Adrenal gland (tissue), 12 donors: ENCODE data around the gene ACSL6. TPM values are rescaled to one million over a fixed set of nuclear protein-coding genes. Genes with fewer than 3 reads are reported as not detected.
"Not testable (repeated sequence)": the region's sequence is repeated elsewhere in the genome, so short reads cannot be mapped to it uniquely, and the experiment has no call there.

Source experiments
- DNase-seq, 7 donors: peaks; one replicate each; pipeline ENCODE4 v3.0.0-alpha.2; 2019 to 2020
- H3K27ac ChIP-seq, 5 donors: fragments of 200-600 bp; sonication (generic) in 4 of 5; 1 replicate in 3 of 5; 2 replicates in 2 of 5; pipeline versions ENCODE4 v1.5.1 to v1.8.0; 2016 to 2020; ENCODE audit warnings: mild to moderate bottlenecking in 1 of 5
- H3K27me3 ChIP-seq: fragments of 200-600 bp; 2 replicates; pipeline ENCODE4 v1.8.0; 2021
- H3K36me3 ChIP-seq, 2 donors: fragments of 200-600 bp; replicated peaks in 1 of 2; 1 replicate in 1 of 2; 2 replicates in 1 of 2; pipeline versions ENCODE4 v1.5.1 to v1.8.0; 2018 to 2022
- H3K4me1 ChIP-seq, 2 donors: fragments of 200-600 bp; replicated peaks in 1 of 2; 1 replicate in 1 of 2; 2 replicates in 1 of 2; pipeline versions ENCODE4 v1.5.1 to v1.8.0; 2018 to 2021
- H3K4me3 ChIP-seq, 4 donors: fragments of 200-600 bp; sonication (generic) in 3 of 4; one replicate each; pipeline ENCODE4 v1.5.1; 2016 to 2018
- H3K9me3 ChIP-seq, 3 donors: fragments of 200-600 bp; sonication (generic) in 1 of 3; replicated peaks in 1 of 3; 1 replicate in 2 of 3; 2 replicates in 1 of 3; pipeline versions ENCODE4 v1.5.1 to v1.8.0; 2016 to 2021
- POLR2A ChIP-seq, 2 donors: fragments of 450-650 bp; IDR thresholded peaks; one replicate each; pipeline ENCODE4 v1.6.1; 2017; ENCODE audit warnings: antibody characterized with exemption in 2 of 2, mild to moderate bottlenecking in 2 of 2, moderate library complexity in 1 of 2
- WGBS, 4 donors: extraction: QIAGEN DNeasy Blood & Tissue Kit in 2 of 4; methylation state at CpG; one replicate each; pipeline versions ENCODE4 v1.1.5 to v1.1.7; 2013 to 2017; 5-methylcytosine and 5-hydroxymethylcytosine counted together
- intact Hi-C, 2 donors: fragments of 100-400 bp; cut with DNase I; formaldehyde crosslinking; loops; one replicate each; pipeline versions ENCODE4 v1.14.1 to v1.15.0; 2022 to 2023
- polyA plus RNA-seq, 3 donors: library from polyadenylated mRNA; stranded (reverse); fragments of 200-250 nt in 2 of 3; fragments of 350-450 nt in 1 of 3; fragmentation: Illumina TruSeq in 1 of 3; extraction: RNeasy Lipid Tissue Mini Kit (QIAGEN cat#74804) in 1 of 3; gene quantifications; one replicate each; pipeline ENCODE4 v1.2.3, GENCODE V29; 2013 to 2014
- total RNA-seq, 9 donors: library from RNA; depleted of rRNA in 4 of 9; stranded (reverse); fragments of >200 nt in 4 of 9; fragments of 120-200 nt in 1 of 9; fragmentation: NEBNext Ultra II Directional in 1 of 9; extraction: Animal tissue kit (Norgen Biotek cat#: 25700) in 1 of 9; gene quantifications; one replicate each; pipeline versions ENCODE4 v1.1.0 to v1.2.4, GENCODE V29; 2013 to 2023
- TF ChIP-seq, protein P1 (sequence below), 6 experiments: fragments of 450-650 bp in 4 of 6; fragments of 200-600 bp in 2 of 6; sonication (generic) in 1 of 6; IDR thresholded peaks; 1 replicate in 5 of 6; 2 replicates in 1 of 6; pipeline versions ENCODE4 v1.5.1 to v1.8.0; 2016 to 2021; ENCODE audit warnings: antibody characterized with exemption in 6 of 6, mild to moderate bottlenecking in 2 of 6, moderate library complexity in 1 of 6
- donor health status: healthy with polysubstance abuse.
- donor health status: Bipolar disorder and iron deficiency.
- donor health status: DM: yes; HTN: yes; CAD: no.
- donor health status: DM: no; HTN: no; CAD: no.
- donor health status: DM: no; HTN: no; CAD: no.
- donor health status: DM: yes; HTN: yes; CAD: no.

ACSL6 gene
- total and polyA plus RNA-seq, 12 donors: 2.5 to 14.5 (median 7.2) TPM

DNA sequence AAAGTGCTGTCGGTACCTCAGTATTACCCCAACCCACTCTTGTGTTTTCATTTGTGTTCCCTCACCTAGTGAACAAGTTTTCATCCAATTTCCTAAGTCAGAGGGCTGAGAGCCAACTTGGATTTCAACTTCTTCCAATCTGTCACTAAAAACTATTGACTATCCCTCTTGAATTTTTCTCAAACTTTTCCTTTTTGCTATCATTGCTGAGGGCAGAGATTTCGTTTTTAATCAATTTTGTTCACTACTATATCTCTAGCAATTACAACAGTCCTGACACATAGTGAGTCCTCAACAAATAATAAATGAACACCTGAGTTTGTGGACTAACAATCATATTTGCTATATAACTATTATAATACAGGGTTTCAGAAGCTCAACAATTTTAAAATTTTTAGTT is 95.0 kb downstream of the ACSL6 start:
- no peaks in the 10 kb centered on the region for H3K36me3 ChIP-seq
- no peaks in the 10 kb centered on the region for H3K9me3 ChIP-seq
- H3K27me3 ChIP-seq: no peaks in the 10 kb centered on the region
- WGBS, 4 donors: 47 to 61% (median 55%) methylated on average over 2 of the region's 2 CpGs
- TF ChIP-seq POLR2A (IDR thresholded peaks at IDR 0.05): no peak
- TF ChIP-seq, protein P1, sequence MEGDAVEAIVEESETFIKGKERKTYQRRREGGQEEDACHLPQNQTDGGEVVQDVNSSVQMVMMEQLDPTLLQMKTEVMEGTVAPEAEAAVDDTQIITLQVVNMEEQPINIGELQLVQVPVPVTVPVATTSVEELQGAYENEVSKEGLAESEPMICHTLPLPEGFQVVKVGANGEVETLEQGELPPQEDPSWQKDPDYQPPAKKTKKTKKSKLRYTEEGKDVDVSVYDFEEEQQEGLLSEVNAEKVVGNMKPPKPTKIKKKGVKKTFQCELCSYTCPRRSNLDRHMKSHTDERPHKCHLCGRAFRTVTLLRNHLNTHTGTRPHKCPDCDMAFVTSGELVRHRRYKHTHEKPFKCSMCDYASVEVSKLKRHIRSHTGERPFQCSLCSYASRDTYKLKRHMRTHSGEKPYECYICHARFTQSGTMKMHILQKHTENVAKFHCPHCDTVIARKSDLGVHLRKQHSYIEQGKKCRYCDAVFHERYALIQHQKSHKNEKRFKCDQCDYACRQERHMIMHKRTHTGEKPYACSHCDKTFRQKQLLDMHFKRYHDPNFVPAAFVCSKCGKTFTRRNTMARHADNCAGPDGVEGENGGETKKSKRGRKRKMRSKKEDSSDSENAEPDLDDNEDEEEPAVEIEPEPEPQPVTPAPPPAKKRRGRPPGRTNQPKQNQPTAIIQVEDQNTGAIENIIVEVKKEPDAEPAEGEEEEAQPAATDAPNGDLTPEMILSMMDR (IDR thresholded peaks at IDR 0.05): no peak
- H3K4me3 ChIP-seq: no peak overlapping the region
- H3K27ac ChIP-seq: no peak overlapping the region
- H3K4me1 ChIP-seq: no peaks in the 10 kb centered on the region
- intact Hi-C loops: no loop called here
- no peak for DNase-seq

DNA sequence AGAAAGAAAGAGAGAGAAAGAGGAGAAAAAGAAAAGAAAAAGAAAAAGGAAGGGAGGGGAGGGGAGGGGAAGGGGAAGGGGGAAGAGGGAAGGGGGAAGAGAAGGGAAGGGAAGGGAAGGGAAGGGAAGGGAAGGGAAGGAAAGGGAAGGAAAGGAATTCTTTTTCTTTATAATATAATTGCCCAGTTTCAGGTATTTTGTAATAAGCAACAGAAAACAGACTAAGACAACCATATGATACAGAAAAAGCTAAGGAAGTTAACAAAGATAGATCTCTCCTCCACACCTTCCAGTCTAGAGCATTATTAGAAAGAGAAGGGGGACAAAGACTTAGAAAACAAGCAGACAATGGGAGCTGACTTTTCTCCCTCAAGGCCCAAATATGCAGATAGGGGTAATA is 97.0 kb downstream of the ACSL6 start:
- H3K9me3 ChIP-seq: no peaks in the 10 kb centered on the region
- no peaks in the 10 kb centered on the region for H3K36me3 ChIP-seq
- no peak for TF ChIP-seq POLR2A (IDR thresholded peaks at IDR 0.05)
- TF ChIP-seq, protein P1 (IDR thresholded peaks at IDR 0.05): no peak
- no peak overlapping the region for H3K27ac ChIP-seq
- no peak overlapping the region for H3K4me3 ChIP-seq
- H3K4me1 ChIP-seq: no peaks in the 10 kb centered on the region
- intact Hi-C loops: no loop called here
- H3K27me3 ChIP-seq: no peaks in the 10 kb centered on the region
- no peak for DNase-seq

DNA sequence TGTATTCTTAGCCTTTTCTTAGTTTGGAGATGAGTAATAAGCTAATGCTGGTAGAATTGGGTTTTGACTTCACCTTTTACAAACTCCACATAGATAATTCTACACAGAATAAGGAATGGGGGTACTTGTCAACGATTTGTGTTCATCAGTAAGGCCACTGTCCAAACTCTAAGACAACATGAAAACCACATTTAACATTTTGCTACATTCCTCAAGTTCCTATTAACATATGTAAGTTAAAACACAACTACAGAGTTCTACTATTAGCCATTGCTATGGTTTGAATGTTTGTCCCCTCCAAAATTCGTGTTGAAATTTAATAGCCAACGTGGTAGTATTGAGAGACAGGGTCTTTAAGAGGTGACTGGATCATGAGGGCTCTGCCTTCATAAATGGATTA is 97.9 kb downstream of the ACSL6 start:
- Histone ChIP-seq H3K27me3 (no peaks in the 10 kb centered on the region), H3K27ac (no peak overlapping the region), H3K9me3 (no peaks in the 10 kb centered on the region), H3K4me1 (no peaks in the 10 kb centered on the region), H3K4me3 (no peak overlapping the region), H3K36me3 (no peaks in the 10 kb centered on the region)
- TF ChIP-seq, protein P1 (IDR thresholded peaks at IDR 0.05): no peak
- TF ChIP-seq POLR2A (IDR thresholded peaks at IDR 0.05): no peak
- no peak for DNase-seq
- intact Hi-C loops: no loop called here
- WGBS, 4 donors: 31 to 57% (median 48%) methylated on average over 3 of the region's 3 CpGs

DNA sequence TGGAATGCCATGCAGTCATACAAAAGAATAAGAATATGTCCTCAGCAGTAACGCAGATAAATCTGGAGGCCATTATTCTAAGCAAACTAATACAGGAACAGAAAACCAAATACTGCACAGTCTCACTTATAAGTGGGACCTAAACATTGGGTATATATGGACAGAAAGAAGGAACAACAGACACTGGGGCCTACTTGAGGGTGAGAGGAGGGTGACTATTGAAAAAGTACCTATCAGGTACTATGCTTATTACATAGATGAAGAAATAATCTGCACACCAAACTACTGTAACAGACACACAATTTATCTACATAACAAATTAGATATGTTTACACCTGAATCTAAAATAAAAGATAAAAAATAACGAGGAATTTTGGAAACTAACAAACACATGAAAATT is 104.8 kb downstream of the ACSL6 start:
- H3K27ac ChIP-seq: no peak overlapping the region
- H3K27me3 ChIP-seq: no peaks in the 10 kb centered on the region
- H3K9me3 ChIP-seq: no peaks in the 10 kb centered on the region
- no peaks in the 10 kb centered on the region for H3K36me3 ChIP-seq
- DNase-seq: no peak
- no peak overlapping the region for H3K4me3 ChIP-seq
- no peaks in the 10 kb centered on the region for H3K4me1 ChIP-seq
- intact Hi-C loops: no loop called here
- 60 to 79% (median 70%) methylated on average over 2 of the region's 2 CpGs for WGBS, 4 donors
- no peak for TF ChIP-seq POLR2A (IDR thresholded peaks at IDR 0.05)
- TF ChIP-seq, protein P1 (IDR thresholded peaks at IDR 0.05): no peak

DNA sequence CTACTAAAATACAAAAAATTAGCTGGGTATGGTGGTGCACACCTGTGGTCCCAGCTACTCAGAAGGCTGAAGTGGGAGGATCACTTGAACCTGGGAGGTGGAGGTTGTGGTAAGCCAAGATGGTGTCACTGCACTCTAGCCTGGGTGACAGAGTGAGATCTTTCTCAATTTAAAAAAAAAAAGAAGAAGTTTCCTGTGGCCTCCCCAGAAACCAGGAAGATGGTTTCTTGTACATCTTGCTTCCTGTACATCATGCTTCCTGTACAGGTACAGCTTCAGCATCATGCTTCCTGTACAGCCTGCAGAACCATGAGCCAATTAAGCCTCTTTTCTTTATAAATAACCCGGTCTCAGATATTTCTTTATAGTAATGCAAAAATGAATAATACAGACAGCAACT is 109.2 kb downstream of the ACSL6 start:
- H3K27me3 ChIP-seq, intact Hi-C loops, H3K4me3 ChIP-seq, DNase-seq, H3K27ac ChIP-seq, H3K4me1 ChIP-seq, H3K9me3 ChIP-seq, H3K36me3 ChIP-seq: not testable (repeated sequence)
- 56 to 81% (median 76%) methylated on average over 1 of the region's 1 CpG for WGBS, 4 donors

Other genes with a start within 250 kb of the ACSL6 start
- 10 to 100 TPM; 25.6 to 63.4 (median 40.4) TPM for gene FNIP1, start 214.6 kb downstream of the ACSL6 start, total RNA-seq
- gene FNIP1, start 214.6 kb downstream of the ACSL6 start, polyA plus RNA-seq: 10 to 100 TPM in 1 of 3 donors, 1 to 10 TPM in 2; 2.9 to 20.6 (median 7.4) TPM
- under 1 TPM in 1 of 9 donors, not detected in 8; 0.11 TPM for gene MEIKIN, start 66.0 kb downstream of the ACSL6 start, total RNA-seq
- gene MEIKIN, start 66.0 kb downstream of the ACSL6 start, polyA plus RNA-seq: not detected
- gene IL3, start 49.0 kb upstream of the ACSL6 start, total RNA-seq: not detected
- gene IL3, start 49.0 kb upstream of the ACSL6 start, polyA plus RNA-seq: not detected
- under 1 TPM in 1 of 9 donors, not detected in 8; 0.31 TPM for gene CSF2, start 62.1 kb upstream of the ACSL6 start, total RNA-seq
- gene CSF2, start 62.1 kb upstream of the ACSL6 start, polyA plus RNA-seq: not detected
- gene P4HA2, start 216.2 kb upstream of the ACSL6 start, total RNA-seq: 10 to 100 TPM in 8 of 9 donors, 1 to 10 TPM in 1; 9.9 to 34.0 (median 16.3) TPM
- gene P4HA2, start 216.2 kb upstream of the ACSL6 start, polyA plus RNA-seq: 10 to 100 TPM; 10.3 to 12.6 (median 11.6) TPM
- gene PDLIM4, start 246.0 kb upstream of the ACSL6 start, total RNA-seq: 10 to 100 TPM in 1 of 9 donors, 1 to 10 TPM in 7, under 1 TPM in 1; 0.87 to 11.7 (median 3.6) TPM
- 10 to 100 TPM in 2 of 3 donors, 1 to 10 TPM in 1; 2.8 to 20.2 (median 14.3) TPM for gene PDLIM4, start 246.0 kb upstream of the ACSL6 start, polyA plus RNA-seq